ENCODE measurements around the gene SLIT3.

The SLIT3 gene

DNA sequence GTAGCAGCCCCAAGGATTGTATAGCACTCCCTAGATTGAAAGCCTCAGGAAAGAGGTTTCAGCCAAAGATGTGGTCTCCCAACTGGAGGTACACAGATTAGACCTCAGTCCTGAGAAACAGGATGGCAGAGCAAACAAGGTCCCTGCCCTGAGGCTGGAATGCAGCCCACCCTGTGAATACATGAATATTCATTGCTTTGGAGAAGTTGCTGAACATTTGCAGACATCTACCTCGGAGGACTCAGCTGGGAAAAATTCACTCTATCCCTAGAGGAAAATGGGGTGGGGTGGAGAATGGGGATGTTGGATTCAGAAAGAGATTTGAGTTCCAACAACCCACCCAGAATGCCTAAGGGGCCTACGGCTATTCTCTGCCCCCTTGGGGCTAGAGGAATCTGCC is 129.4 kb downstream of the SLIT3 start:
- H3K4me1 Mint-ChIP-seq: peaks cover 25% of the 10 kb centered on the region
- TF ChIP-seq, protein P1, sequence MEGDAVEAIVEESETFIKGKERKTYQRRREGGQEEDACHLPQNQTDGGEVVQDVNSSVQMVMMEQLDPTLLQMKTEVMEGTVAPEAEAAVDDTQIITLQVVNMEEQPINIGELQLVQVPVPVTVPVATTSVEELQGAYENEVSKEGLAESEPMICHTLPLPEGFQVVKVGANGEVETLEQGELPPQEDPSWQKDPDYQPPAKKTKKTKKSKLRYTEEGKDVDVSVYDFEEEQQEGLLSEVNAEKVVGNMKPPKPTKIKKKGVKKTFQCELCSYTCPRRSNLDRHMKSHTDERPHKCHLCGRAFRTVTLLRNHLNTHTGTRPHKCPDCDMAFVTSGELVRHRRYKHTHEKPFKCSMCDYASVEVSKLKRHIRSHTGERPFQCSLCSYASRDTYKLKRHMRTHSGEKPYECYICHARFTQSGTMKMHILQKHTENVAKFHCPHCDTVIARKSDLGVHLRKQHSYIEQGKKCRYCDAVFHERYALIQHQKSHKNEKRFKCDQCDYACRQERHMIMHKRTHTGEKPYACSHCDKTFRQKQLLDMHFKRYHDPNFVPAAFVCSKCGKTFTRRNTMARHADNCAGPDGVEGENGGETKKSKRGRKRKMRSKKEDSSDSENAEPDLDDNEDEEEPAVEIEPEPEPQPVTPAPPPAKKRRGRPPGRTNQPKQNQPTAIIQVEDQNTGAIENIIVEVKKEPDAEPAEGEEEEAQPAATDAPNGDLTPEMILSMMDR (IDR thresholded peaks at IDR 0.05; ENCODE audit: unreplicated experiment in 3 of 3): no peak
- H3K36me3 Mint-ChIP-seq (ENCODE audit: low read depth): peaks cover 9% of the 10 kb centered on the region
- H3K9me3 Mint-ChIP-seq: no peaks in the 10 kb centered on the region
- H3K4me3 Mint-ChIP-seq: no peak overlapping the region
- no peak overlapping the region for H3K27ac Mint-ChIP-seq
- peaks cover 3% of the 10 kb centered on the region for H3K27me3 Mint-ChIP-seq (ENCODE audit: low read depth)

GRCh38 chr5:169169783-169170182 is 131.2 kb downstream of the SLIT3 start:
- no peak overlapping the region for H3K4me3 Mint-ChIP-seq
- peaks cover 37% of the 10 kb centered on the region for H3K4me1 Mint-ChIP-seq
- H3K9me3 Mint-ChIP-seq: no peaks in the 10 kb centered on the region
- peaks cover 3% of the 10 kb centered on the region for H3K36me3 Mint-ChIP-seq (ENCODE audit: low read depth)
- peak overlapping the region in 2 of 3 experiments; percentile 17 to 88 for H3K27ac Mint-ChIP-seq
- TF ChIP-seq, protein P1 (IDR thresholded peaks at IDR 0.05; ENCODE audit: unreplicated experiment in 3 of 3): no peak
- H3K27me3 Mint-ChIP-seq (ENCODE audit: low read depth): peaks cover 3% of the 10 kb centered on the region

DNA sequence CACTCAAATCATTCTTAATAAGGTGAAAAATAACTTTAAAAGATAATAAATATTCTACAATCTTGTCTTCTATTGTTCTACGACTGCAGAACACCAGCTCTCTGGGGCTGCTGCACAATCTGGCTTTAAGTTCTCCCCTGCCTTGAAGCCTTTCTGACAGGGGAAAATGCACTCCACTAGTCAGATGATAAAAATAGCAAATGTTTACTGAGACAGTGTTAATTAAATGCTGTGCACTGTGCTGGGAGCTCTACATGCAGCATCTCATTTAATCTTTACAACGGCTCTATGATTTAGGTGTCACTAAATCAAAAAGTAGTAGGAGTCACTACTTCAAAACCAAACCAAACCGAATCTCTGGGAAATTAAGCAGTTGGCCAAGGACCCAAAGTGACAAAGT is 132.7 kb downstream of the SLIT3 start:
- H3K36me3 Mint-ChIP-seq (ENCODE audit: low read depth): no peaks in the 10 kb centered on the region
- TF ChIP-seq, protein P1 (IDR thresholded peaks at IDR 0.05; ENCODE audit: unreplicated experiment in 3 of 3): no peak
- H3K27me3 Mint-ChIP-seq (ENCODE audit: low read depth): peaks cover 3% of the 10 kb centered on the region
- peak overlapping the region; percentile 79 to 93 (median 88) for H3K27ac Mint-ChIP-seq
- peaks cover 51% of the 10 kb centered on the region for H3K4me1 Mint-ChIP-seq
- H3K4me3 Mint-ChIP-seq: no peak overlapping the region
- H3K9me3 Mint-ChIP-seq: no peaks in the 10 kb centered on the region

- TF ChIP-seq, protein P1 (IDR thresholded peaks at IDR 0.05; ENCODE audit: unreplicated experiment in 3 of 3): no peak
- H3K4me1 Mint-ChIP-seq: peaks cover 68% of the 10 kb centered on the region
- H3K9me3 Mint-ChIP-seq: peaks cover 4% of the 10 kb centered on the region
- H3K36me3 Mint-ChIP-seq (ENCODE audit: low read depth): peaks cover 3% of the 10 kb centered on the region
- peaks cover 3% of the 10 kb centered on the region for H3K27me3 Mint-ChIP-seq (ENCODE audit: low read depth)
- no peak overlapping the region for H3K4me3 Mint-ChIP-seq
- peak overlapping the region; percentile 5 to 70 (median 65) for H3K27ac Mint-ChIP-seq
These were observed 134.9 kb downstream of the SLIT3 start for GRCh38 chr5:169166078-169166477.

- Mint-ChIP-seq H3K27ac (peak overlapping the region in 2 of 3 experiments; percentile 24 to 70), H3K4me3 (no peak overlapping the region), H3K27me3 (ENCODE audit: low read depth) (peaks cover 2% of the 10 kb centered on the region), H3K36me3 (ENCODE audit: low read depth) (peaks cover 14% of the 10 kb centered on the region), H3K9me3 (peaks cover 13% of the 10 kb centered on the region), H3K4me1 (peaks cover 74% of the 10 kb centered on the region)
- TF ChIP-seq, protein P1 (IDR thresholded peaks at IDR 0.05; ENCODE audit: unreplicated experiment in 3 of 3): no peak
These were observed 135.9 kb downstream of the SLIT3 start for GRCh38 chr5:169165052-169165451.

- Mint-ChIP-seq H3K4me3 (no peak overlapping the region), H3K9me3 (peaks cover 18% of the 10 kb centered on the region), H3K36me3 (ENCODE audit: low read depth) (peaks cover 19% of the 10 kb centered on the region), H3K4me1 (peaks cover 70% of the 10 kb centered on the region), H3K27ac (peak overlapping the region; percentile 49 to 70 (median 50)), H3K27me3 (ENCODE audit: low read depth) (no peaks in the 10 kb centered on the region)
- TF ChIP-seq, protein P1 (IDR thresholded peaks at IDR 0.05; ENCODE audit: unreplicated experiment in 3 of 3): no peak
These were observed 136.4 kb downstream of the SLIT3 start for GRCh38 chr5:169164481-169164925.

Measured in nephron (organoid).